GM18868 (cell line): ENCODE data around the gene FRMD4A.
A peak's percentile ranks its signal among the peaks of the same experiment; 100 is the strongest.
"Not testable (repeated sequence)": the region's sequence is repeated elsewhere in the genome, so short reads cannot be mapped to it uniquely, and the experiment has no call there.

Experiments
- ATAC-seq: cut with Tn5 transposase; IDR thresholded peaks from one replicate; pipeline ENCODE4 v1.9.1; 2021; ENCODE audit warnings: mild to moderate bottlenecking, moderate library complexity; ENCODE audit not compliant: unreplicated experiment

Gene FRMD4A

DNA sequence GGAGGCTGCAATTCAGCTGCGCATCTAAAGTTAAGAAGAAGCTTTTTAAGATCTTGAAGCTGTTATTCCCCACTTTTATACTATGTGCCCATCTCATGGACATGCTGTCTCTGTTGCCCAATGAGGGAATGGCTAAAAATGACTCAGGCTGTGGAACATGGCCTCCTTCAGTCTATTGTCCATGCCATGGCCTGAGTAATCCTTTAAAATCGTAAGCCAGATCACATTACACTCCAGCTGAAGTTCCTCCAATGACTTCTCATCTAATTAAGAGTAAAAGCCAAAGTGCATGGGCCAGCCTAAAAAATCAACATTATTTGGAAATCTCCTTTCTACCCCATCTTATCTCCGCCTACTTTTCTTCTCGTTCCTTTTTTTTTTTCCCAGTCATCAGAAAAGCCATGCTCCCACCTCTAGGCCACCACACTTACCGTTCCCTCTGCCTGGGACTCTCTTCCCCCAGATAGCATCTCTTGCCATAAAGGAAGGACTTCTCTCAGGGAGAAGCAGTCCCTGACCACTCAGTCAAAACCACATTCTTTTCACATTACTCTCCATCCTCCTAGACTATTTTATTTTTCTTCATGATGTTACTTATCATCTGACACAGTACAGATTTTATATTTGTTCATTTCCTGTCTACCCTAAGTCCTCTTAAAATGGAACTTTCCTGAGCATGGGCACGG, 406.5 kb downstream of the FRMD4A start:
- no peak for ATAC-seq

DNA sequence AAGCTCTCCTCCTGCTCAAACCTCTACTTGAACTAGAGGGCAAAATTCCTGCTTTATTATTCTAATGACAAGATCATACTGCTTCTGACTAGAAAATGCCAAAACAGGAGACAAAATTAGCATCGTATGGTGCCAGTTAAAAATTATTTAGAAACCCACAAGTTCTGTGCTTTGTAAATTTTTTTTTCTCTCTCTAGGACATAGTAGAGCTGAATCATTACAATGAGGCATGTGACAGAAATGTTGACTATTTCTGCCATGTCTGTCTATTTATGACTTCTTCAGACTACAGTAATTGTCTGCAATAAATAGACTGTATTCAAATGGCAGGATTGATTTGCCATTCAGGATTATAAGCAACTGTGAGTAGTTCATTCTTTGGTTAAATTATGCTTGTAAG, 408.1 kb downstream of the FRMD4A start:
- no peak for ATAC-seq

DNA sequence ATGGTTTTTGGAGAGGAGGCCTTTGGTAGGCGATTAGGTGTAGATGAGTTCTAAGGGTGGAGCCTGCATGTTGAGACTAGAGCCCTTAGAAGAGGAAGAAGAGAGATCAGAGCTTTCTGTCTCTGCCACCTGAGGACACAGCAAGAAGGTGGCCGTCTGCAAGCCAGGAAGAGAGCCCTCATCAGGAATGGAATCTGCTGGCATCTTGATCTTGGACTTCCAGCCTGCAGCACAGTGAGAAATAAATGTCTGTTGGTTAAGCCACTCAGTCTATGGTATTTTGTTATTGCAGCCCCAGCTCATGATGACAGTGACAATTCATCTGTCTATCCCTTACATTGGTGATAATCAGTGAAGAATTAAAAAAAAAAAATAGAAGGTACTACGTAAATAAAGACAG, 408.8 kb downstream of the FRMD4A start:
- ATAC-seq: no peak

DNA sequence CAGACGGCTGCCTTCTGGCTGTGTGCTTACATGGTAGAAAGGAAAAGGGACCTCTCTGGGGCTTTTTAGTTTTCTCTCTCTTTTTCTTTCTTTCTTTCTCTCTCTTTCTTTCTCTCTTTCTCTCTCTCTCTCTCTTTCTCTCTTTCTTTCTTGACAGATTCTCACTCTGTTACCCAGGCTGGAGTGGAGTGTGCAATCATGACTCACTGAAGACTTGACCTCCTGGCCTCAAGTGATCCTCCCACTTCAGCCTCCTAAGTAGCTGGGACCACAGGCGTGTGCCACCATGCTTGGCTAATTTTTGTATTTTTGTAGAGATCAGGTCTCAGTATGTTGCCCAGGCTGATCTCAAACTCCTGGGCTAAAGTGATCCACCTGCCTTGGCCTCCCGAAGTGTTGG, 409.6 kb downstream of the FRMD4A start:
- not testable (repeated sequence) for ATAC-seq

- no peak for ATAC-seq
Observed at GRCh38 chr10:13920465-13920864, 410.3 kb downstream of the FRMD4A start.

- ATAC-seq: no peak
Observed at GRCh38 chr10:13920031-13920430, 410.7 kb downstream of the FRMD4A start.

- no peak for ATAC-seq
Observed at GRCh38 chr10:13917791-13918190, 412.9 kb downstream of the FRMD4A start.

DNA sequence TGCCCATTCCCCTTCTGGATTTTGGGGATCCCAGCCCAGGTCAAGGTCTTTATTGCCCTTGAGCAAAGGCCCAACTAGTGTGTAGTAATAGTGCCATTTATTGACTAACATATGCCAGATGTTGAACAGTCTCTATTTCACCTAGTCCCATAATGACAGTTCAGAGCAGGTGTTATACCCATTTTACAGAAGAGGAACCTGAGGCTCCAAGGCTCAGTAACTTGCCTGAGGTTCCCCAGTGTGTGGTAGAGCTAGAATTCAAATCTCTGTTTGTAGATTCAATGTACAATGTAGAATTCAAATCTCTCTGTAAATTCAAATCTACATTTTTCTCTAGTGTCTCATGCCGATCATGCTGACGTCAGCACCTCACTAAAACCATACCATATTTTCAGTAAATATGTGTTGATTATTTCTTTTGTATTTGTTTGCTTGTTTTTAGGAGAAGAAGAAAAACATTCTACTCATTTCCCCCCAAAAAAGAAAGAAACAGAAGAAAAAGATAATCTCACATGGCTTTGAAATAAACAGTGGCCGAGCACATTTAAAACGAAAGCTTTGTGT, 414.3 kb downstream of the FRMD4A start:
- no peak for ATAC-seq

DNA sequence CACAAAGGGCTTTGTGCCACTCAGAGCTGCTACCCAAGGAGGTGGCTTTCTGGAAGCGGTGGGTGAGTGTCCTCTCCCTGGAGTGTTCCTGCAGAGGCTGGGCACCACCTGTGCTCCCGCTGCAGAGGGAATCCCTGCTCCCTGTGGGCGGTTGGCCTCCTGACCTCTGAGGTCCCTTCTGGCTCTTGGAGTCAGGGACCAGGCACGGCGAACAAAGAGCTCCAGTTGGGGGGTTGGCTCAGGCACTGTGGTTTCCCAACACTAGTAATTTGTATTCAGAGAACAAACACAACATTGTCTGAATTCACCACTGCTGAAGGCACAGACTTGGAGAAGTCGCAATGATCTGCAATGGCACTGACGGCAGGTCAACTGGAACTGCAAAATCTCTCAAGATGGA, 415.0 kb downstream of the FRMD4A start:
- ATAC-seq: no peak

- no peak for ATAC-seq
Observed at GRCh38 chr10:13913897-13914296, 416.8 kb downstream of the FRMD4A start.

GRCh38 chr10:13911821-13912520, 418.8 kb downstream of the FRMD4A start:
- no peak for ATAC-seq

DNA sequence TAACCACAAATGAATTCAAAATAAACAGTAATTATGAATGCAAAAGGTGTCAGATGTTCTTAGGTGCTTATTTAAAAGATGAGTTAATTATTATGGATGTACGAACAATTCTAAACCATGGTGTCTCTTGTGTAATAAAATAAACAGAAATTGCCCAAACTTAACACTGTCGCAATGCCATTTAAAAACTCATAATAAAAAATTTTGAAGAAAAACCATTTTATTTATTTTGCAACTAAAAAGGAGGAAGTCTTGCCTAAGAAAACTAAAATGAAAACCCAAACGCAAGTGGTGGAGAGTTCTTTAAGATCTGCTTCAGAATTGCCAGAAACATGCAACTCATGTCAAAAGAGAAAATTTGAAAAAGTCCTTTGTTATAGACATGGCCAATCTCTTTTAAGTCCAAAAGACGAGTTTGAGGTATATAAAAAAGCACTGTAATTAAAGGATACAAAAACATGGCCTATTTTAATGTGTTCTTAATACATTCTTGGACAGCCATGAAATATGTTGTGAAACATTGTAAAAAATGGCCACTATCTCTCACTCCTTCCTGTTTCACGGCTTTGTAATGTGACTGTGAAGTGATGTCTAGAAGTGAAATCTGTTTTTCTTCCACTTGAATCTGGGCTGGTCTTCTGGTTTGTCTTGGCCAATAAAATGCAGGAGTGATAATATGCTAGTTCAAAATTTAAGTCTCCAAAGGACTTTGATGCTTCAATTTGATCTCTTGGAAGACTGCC, 421.0 kb downstream of the FRMD4A start:
- ATAC-seq: no peak

DNA sequence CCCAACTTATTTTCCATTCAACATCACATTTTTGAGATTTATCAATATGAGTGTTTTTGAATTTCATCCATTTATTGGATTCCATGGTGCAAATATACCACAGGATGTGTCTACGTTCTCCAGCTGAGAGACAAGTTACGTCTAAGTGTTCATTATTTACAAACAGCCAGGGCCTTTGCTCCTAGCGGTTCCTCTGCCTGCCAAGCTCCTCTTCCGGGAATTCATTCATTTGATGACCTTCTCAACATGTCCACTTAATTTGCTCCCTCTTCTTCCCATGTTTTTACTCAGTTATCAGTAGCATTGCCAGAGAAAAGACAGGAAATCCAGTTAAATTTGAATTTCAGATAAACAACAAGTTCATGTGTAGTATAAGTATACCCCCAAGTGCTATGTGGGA, 422.2 kb downstream of the FRMD4A start:
- ATAC-seq: no peak

DNA sequence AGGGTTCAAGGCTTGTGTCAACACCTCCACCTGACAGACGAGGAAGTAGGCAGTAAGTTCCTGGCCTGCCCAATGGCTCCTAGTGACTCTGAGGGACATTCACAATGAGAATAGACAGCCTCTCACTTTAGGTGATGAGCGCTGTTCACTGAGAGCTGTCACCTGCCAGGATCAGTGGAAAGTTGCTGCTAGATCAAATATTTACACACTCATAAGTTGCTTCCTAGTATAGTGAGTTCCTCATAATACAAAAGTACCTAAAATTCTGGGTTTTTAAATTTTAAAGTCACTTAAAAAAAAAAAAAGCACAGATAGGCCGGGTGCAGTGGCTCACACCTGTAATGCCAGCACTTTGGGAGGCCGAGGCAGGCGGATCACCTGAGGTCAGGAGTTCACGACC, 423.2 kb downstream of the FRMD4A start:
- peak; percentile 76 for ATAC-seq

GRCh38 chr10:13905281-13905680, 425.4 kb downstream of the FRMD4A start:
- ATAC-seq: peak; percentile 31

DNA sequence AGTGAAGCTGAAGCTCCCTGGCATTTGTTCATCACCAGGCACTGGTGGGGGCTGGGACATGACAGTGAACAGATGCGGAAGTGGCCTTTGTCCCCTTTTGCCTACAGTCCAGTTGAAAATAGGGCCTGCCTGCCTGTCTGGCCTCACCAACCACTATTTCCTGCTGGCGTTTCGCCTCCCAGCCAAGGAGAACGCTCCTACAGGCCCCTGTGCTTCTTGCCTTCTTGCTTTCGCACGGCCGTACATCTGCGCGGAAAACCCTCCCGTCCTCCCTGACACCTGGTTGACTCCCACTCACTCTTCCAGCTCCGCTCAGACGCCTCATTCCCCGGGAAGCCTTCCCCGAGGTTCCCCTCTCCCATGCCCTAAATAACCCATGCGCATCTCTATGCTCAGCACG, 426.7 kb downstream of the FRMD4A start:
- ATAC-seq: no peak

- no peak for ATAC-seq
Observed at GRCh38 chr10:13902868-13903587, 427.7 kb downstream of the FRMD4A start.

GRCh38 chr10:13899941-13900340, 430.8 kb downstream of the FRMD4A start:
- ATAC-seq: no peak

- ATAC-seq: not testable (repeated sequence)
Observed at GRCh38 chr10:13896146-13896545, 434.6 kb downstream of the FRMD4A start.

- ATAC-seq: no peak
Observed at GRCh38 chr10:13894412-13895093, 436.2 kb downstream of the FRMD4A start.
